ENCODE measurements around the gene LASP1.
"Not testable (repeated sequence)": the region's sequence is repeated elsewhere in the genome, so short reads cannot be mapped to it uniquely, and the experiment has no call there.

The LASP1 gene

GRCh38 chr17:38911081-38911730 lies 41.3 kb downstream of the LASP1 start:
- no peak for DNase-seq

GRCh38 chr17:38911731-38912081 lies 41.8 kb downstream of the LASP1 start:
- DNase-seq, result not testable (repeated sequence)

- no peak for DNase-seq
These were observed 42.5 kb downstream of the LASP1 start for GRCh38 chr17:38912221-38912813.

GRCh38 chr17:38914741-38915638 lies 45.1 kb downstream of the LASP1 start:
- no peak for DNase-seq

DNA sequence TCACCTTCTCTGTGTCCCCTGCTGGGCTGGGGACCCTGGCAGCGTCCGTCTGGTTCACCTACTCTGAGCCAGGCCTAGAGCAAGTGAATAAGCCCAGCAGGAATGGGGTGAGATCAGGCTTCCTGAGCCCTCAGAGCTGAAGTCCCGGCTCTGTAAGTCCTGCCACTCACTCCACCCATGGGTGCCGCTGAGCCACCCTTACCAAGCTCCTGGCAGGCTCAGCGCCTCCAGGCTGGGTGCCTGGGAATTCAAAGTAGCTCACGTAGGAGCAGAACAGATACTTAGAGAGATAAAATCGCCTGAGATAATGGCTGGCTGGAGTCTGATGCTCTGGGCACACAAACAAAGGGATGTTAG lies 45.8 kb downstream of the LASP1 start:
- no peak for DNase-seq

DNA sequence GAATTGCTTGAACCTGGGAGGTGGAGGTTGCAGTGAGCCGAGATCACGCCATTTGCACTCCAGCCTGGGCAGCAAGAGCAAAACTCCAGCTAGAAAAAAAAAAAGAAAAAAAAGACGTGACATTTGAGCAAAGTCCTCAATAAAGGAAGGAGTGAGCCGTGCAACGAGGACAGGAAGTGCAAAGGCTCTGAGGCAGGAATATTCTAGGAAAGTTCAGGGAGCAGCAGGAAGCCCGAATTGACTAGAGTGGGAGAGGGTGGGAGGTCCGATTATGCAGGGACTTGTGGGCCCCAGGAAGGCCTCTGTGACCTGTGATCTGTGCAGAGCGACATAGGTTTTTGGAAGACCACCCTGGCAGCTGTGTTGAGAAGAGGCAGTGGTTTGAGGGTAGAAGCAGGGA lies 46.9 kb downstream of the LASP1 start:
- DNase-seq, result no peak

GRCh38 chr17:38917259-38917658 lies 47.4 kb downstream of the LASP1 start:
- DNase-seq, result no peak

GRCh38 chr17:38918129-38918913 lies 48.5 kb downstream of the LASP1 start:
- DNase-seq, result no peak

DNA sequence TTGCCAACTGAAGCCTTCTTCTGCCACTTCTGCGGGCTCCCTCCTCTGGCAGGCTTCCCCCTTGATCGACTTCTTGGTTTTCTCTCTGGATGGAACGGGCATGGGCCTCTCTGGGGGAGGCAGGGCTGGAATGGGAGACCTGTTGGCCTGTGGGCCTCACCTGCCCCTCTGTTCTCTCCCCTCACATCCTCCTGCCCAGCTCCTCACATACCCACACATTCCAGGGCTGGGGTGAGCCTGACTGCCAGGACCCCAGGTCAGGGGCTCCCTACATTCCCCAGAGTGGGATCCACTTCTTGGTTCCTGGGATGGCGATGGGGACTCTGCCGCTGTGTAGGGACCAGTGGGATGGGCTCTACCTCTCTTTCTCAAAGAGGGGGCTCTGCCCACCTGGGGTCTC lies 49.1 kb downstream of the LASP1 start:
- DNase-seq, result no peak

- DNase-seq, result no peak
These were observed 49.6 kb downstream of the LASP1 start for GRCh38 chr17:38919316-38920078.

DNA sequence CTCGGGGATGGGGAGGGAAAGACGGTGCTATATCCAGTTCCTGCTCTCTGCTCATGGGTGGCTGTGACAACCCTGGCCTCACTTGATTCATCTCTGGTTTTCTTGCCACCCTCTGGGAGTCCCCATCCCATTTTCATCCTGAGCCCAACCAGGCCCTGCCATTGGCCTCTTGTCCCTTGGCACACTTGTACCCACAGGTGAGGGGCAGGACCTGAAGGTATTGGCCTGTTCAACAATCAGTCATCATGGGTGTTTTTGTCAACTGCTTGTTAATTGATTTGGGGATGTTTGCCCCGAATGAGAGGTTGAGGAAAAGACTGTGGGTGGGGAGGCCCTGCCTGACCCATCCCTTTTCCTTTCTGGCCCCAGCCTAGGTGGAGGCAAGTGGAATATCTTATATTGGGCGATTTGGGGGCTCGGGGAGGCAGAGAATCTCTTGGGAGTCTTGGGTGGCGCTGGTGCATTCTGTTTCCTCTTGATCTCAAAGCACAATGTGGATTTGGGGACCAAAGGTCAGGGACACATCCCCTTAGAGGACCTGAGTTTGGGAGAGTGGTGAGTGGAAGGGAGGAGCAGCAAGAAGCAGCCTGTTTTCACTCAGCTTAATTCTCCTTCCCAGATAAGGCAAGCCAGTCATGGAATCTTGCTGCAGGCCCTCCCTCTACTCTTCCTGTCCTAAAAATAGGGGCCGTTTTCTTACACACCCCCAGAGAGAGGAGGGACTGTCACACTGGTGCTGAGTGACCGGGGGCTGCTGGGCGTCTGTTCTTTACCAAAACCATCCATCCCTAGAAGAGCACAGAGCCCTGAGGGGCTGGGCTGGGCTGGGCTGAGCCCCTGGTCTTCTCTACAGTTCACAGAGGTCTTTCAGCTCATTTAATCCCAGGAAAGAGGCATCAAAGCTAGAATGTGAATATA lies 50.8 kb downstream of the LASP1 start:
- DNase-seq, result no peak

DNA sequence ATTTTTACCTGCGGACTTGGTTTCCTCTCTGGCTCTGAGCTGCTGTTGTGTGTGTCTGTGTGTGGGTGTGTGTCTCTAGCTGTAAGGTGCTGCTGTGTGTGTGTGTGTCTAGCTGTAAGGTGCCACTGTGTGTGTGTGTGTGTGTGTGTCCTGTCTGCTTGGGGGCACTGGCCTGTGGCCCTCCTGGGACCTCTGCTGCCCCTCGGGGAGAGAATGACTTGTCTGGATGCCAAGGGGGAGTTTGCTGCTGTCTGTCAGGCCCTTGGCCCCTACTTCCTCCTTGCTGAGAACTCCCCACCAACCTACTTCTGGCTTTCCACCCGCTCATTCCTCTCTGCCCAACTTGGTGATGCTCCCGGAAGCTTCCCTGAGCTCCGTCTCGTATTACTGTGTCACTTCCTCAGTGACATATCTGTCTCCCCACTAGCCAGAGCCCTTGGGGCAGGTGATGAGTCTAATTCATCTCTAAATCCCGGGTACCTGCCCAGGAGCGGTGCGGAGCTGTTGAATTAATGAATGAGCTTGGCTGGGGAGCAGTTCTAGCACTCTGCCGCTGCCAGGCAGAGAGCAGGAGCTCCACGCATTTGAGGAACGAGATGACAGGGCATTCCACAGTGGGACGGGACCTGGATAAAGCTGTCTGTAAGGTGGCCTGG lies 52.0 kb downstream of the LASP1 start:
- DNase-seq, result no peak

DNA sequence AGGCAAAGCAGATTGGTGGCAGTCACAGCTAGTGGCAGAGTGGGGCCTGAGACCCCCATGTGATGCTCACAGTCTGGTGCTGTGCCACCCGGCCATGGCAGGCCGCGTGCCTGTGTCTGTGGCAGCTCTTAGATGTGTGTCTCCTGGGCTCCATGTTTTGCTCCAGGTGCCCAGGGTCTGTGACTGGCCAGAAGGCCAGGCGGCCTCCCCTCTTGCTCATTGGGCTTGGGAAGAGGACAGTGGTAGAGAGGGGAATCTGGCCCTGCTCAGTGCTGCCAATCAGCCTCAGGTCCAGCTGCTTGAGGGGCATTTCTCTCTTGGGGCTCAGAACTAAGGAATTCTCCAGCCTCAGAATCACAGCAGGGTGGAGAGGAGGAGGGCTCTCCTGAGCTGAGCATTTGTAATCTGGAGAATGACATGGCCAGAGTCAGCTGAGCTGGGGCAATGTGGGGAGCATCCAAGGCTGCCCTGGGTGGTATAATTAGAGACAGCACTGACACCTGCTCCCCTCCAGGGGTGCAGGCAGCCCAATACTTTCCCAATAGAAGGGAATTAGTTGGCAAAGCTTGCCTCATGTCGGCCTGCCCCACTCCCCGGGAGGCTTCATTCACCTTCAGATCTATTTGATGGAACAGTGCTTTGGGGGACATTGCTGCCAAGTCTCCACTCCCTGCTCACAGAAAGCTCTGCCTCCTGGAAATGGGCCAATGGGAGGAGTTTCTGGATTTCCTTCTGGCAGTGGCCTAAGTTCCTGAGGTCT lies 52.9 kb downstream of the LASP1 start:
- DNase-seq, result no peak

DNA sequence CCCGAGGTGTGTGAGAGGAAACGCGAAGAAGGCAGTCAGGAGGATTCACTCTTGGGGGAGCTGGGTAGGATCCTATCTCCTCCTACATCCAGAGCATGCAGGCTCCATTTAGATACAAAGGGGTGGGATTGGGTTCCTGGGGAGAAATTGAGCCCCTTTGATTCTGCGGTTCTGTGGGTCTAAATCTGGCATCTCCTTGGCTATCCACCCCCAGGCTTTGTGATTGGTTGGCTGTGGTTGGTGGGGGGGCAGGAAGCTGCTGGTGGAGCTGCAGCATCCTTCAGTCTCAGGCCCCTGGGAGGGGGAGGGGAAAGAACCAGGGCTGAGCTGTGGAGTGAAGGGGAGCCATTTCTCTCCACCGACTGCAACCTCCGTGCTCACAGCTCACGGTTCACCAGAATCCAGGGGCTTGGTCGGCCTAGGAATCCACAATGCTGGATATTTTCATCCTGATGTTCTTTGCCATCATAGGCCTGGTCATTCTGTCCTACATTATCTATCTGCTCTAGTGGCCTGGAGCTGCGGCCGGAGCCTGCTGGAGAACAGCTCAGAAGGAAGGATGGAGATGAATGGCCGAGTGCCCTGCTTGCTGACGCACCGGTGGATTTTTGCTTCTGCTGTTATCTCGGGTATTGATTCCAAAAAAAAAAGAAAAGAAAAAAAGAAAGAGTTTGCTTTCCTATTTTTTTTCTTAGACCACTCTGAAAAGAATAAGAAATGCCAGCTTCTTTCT lies 55.6 kb downstream of the LASP1 start, which contains the start of gene LASP1NB:
Gene LASP1NB (plus strand): TSS at position 352 of the 733 bp plus-strand sequence.
- DNase-seq, result no peak

DNA sequence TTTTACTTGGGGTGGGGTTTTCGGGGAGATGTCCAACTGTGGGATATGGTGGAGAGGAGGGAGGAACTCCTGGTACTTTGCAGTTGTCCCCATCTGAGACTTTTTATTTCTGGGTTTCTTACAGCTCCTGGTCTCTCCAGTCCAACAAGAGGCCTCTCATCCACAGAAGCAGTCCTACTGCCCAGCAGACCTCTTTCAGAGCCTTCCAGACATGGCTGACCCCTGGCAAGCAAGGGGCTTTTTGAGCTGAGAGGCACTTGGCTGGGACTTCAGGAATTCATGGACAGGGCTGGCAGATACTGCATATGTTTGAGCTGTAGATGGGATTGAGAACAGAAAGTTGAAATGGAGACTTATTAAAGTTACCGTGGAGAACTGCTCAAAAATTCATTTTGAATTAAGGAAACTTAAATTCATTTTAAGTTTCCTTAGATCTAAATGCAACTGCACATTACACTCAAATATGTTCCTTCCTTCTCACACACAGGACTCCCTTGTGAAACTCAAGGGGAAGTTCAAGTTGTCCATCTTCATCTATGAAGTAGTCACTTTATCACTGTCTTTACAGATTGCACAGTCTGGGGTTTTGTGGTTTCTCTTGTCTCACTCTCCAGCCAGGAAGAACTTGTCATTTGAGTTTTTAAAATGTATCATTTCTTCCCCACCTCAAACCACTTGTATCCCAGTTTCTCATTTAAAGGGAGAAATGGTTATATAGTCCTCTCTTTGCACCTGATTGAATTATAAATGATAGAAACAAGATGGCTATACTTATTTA lies 56.6 kb downstream of the LASP1 start:
- DNase-seq, result no peak

DNA sequence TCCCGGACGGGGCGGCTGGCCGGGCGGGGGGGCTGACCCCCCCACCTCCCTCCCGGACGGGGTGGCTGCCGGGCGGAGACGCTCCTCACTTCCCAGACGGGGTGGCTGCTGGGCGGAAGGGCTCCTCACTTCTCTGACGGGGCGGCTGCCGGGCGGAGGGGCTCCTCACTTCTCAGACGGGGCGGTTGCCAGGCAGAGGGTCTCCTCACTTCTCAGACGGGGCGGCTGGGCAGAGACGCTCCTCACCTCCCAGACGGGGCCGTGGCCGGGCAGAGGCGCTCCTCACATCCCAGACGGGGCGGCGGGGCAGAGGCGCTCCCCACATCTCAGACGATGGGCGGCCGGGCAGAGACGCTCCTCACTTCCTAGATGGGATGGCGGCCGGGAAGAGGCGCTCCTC lies 60.9 kb downstream of the LASP1 start:
- not testable (repeated sequence) for DNase-seq

DNA sequence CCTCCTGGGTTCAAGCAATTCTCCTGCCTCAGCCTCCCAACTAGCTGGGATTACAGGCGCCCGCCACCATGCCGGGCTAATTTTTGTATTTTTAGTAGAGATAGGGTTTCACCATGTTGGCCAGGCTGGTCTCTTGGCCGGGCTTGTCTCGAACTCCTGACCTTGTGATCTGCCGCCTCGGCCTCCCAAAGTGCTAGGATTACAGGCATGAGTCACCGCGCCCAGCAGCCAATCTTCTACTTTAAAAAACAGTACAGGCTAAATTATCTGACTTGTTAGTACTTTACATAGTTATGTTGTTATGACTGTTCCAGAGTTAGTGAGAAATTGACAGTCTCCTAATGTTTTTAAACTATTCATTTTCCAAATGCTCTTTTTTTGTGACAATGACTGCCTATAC lies 64.1 kb downstream of the LASP1 start:
- not testable (repeated sequence) for DNase-seq

- DNase-seq, result no peak
These were observed 70.1 kb downstream of the LASP1 start for GRCh38 chr17:38939987-38940386.
